HepG2 (cell line): ENCODE data around the gene QSOX2.

Source experiments
- BRCA1 ChIP-seq: sonication (generic); formaldehyde crosslinking; IDR thresholded peaks from 2 replicates; pipeline ENCODE4 v1.4.0; 2020; ENCODE audit warnings: missing genetic modification reagents
- CBX5 ChIP-seq: sonication (generic); formaldehyde crosslinking; IDR thresholded peaks from 2 replicates; pipeline ENCODE4 v1.4.0; 2020; ENCODE audit warnings: missing genetic modification reagents, borderline replicate concordance
- CTCF ChIP-seq: sonication (generic); formaldehyde crosslinking; IDR thresholded peaks from 2 replicates; pipeline ENCODE4 v1.5.0; 2020; ENCODE audit warnings: mild to moderate bottlenecking, missing genetic modification reagents, moderate library complexity
- JUND ChIP-seq: sonication (generic); formaldehyde crosslinking; IDR thresholded peaks from 2 replicates; pipeline ENCODE4 v1.8.0; 2022; ENCODE audit warnings: mild to moderate bottlenecking, missing genetic modification reagents
- PCBP2 ChIP-seq: fragments of 200-400 bp; formaldehyde crosslinking; optimal IDR thresholded peaks from 2 replicates; pipeline ENCODE3; 2018; ENCODE audit warnings: low read length, low read depth; ENCODE audit not compliant: poor library complexity, severe bottlenecking
- PRDM4 ChIP-seq: sonication (generic); formaldehyde crosslinking; IDR thresholded peaks from 2 replicates; pipeline ENCODE4 v1.9.0; 2021; ENCODE audit warnings: missing genetic modification reagents, borderline replicate concordance
- TCF7L2 ChIP-seq: IDR thresholded peaks from 2 replicates; pipeline ENCODE4 v1.6.1; 2011; ENCODE audit warnings: mild to moderate bottlenecking, low read depth, low read length, moderate library complexity

GRCh38 chr9:136180586-136180985 is 65.0 kb downstream of the QSOX2 start:
- TF ChIP-seq PRDM4 (CRISPR knock-in tag) (no peak), BRCA1 (no peak), JUND (CRISPR knock-in tag) (no peak), PCBP2 (no peak), CBX5 (no peak), TCF7L2 (no peak), CTCF (CRISPR knock-in tag) (no peak)
